ENCODE measurements around the gene A4GNT.

DNA sequence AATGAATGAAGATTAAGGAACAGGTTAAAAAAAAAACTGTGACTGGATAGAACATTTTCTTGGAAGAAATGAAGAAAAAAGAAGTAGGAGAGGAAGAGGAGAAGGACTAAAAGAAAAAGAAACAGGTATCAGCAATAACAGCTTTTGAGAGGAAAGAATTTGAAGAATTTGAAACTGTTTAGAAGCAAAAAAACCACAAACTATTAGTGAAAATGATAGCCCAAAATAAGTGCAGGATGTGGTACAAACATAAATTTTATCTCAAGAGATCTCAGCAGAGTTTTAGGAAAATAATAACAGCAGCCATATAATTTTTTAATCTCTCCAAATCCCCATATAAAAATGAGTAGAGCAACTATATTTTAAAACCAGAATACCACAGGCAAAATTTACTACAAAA, 8.8 kb upstream of the A4GNT start:
- no peak for TF ChIP-seq POLR2A (IDR thresholded peaks at IDR 0.05)
- TF ChIP-seq, protein P1, sequence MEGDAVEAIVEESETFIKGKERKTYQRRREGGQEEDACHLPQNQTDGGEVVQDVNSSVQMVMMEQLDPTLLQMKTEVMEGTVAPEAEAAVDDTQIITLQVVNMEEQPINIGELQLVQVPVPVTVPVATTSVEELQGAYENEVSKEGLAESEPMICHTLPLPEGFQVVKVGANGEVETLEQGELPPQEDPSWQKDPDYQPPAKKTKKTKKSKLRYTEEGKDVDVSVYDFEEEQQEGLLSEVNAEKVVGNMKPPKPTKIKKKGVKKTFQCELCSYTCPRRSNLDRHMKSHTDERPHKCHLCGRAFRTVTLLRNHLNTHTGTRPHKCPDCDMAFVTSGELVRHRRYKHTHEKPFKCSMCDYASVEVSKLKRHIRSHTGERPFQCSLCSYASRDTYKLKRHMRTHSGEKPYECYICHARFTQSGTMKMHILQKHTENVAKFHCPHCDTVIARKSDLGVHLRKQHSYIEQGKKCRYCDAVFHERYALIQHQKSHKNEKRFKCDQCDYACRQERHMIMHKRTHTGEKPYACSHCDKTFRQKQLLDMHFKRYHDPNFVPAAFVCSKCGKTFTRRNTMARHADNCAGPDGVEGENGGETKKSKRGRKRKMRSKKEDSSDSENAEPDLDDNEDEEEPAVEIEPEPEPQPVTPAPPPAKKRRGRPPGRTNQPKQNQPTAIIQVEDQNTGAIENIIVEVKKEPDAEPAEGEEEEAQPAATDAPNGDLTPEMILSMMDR (IDR thresholded peaks at IDR 0.05), result no peak
